GM19324 (cell line): ENCODE measurements around the gene PARL.
A peak's percentile ranks its signal among the peaks of the same experiment; 100 is the strongest.

Experiments
- ATAC-seq: cut with Tn5 transposase; IDR thresholded peaks from one replicate; pipeline ENCODE4 v1.9.1; 2021; ENCODE audit warnings: mild to moderate bottlenecking, moderate library complexity; ENCODE audit not compliant: unreplicated experiment, low FRiP score

The PARL gene

DNA sequence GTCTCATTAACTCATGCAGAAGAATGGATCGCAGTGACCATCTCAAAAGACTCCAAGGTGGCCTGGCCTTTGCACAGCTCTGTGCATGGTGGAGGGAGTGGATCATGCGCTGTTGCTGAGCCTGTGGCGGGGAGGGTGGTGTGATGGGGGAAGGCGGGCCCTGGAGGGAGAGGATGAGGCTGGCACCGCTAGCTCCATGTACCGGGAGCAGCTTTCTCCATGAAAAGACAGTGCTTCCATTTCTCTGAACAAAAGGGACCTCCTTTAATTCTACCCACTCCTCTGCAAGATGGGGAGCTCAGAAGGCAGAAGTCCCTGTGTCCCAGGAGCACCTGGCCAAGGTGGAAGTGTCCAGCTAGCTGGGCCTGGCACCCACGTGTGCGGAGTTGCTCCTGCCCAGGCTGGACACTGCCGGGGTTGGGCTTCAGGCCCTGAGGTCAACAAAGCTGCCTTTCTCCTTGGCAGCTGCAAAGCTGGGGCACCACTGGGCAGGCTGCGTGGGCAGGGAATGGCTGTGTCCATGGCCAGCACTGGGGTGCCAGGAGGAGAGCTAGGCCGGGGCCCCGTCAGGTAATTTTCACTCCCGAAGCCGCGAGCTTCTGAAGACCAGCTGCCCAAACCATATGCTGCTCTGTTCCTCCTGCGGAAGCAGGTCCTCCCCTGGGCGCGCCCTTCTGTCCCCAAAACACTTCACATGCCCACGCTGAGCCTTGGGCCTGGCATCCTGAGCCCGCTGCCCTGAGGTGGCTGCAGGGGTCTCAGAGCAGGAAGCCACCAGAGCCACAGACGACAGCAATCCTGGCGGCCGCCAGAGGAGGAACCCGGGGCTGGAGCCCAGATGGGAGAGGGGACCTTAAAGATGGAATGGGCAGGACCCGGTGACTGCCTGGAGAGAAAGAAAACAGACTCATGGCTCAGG is 65.7 kb downstream of the PARL start:
- no peak for ATAC-seq

DNA sequence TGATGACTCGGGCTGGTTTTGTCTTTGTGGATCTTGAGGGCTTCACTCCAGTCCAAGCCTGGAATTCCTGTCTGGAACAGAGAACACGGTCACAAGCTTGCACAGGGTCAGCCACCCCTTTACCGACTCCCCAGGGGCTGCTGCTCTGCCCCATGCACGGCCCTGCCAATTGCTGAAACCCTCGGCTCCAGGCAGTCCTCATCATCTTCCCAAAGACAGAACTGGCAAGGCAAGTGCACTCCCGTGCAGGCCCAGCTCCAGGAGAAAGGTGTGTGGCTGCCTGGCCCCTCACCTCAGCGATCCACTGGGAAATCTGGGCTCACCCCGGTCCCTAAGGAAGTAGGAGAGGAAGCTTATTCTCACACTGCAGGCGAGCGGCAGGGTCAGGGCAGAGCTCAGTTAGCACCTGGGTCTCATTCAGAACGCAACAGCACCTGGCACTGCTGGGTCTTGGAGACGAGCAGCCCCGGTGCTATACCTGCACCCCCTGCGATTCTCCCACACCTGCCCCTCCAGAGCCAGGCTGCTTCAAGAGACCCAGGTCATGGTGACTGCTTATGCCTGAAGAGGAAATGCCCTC is 66.5 kb downstream of the PARL start:
- ATAC-seq, result no peak

DNA sequence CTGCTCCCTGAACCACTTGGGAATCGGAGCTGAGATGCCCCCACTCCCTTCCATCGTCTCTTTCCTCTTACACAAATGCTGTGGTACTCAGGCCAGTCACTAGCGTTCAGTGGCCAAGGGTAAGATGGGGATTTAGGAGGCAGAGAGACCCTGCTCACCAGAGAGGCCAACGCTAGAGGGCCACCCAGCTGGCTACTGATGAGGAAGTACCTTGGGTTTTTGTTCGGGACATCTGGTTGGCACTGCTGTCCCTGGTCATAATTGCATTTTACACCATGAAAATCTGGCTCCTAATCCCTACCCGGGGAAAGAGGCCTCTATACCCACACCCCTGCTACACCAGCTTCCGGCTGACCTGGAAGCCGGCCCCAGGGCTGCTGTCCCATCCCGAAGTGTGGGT is 67.0 kb downstream of the PARL start:
- ATAC-seq, result no peak

DNA sequence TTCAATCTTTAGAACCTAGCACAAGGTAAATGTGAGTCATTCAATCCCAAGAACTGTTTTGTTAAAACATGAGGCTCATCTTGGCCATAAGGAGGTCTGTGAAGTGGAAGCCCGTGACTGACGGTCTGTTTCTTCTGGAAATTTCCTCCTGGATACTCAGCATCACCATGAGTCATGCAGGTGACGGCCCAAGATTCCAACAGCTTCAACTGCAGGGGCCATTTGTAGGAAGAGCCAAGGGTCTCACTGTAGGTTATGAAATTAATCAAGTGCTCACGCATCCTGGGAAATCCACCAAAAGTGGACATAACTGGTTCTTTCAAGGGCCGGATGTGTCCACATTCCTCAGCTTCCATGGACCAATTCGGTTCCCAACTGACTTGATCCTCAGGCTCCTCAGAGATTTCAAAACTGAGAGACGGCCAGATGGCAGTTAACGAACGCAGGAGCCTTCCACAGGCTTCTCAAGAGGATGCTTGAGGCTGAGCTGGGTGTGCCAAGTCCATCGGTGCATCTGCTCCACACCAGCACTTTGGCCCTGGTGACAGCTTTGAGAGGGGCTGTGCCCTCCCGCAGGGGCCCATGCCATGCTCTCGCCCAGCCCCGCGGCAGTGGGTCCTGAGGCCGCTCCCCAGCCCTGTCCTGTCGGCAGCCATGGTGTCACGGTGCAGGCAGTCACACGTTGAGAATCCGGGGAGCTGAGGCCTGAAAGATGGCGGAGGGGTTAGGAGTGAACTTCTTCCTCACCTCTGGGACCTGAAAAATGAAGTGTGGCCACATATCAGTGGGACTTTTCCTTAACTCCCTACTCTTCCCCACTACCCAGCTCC is 67.8 kb downstream of the PARL start:
- no peak for ATAC-seq

DNA sequence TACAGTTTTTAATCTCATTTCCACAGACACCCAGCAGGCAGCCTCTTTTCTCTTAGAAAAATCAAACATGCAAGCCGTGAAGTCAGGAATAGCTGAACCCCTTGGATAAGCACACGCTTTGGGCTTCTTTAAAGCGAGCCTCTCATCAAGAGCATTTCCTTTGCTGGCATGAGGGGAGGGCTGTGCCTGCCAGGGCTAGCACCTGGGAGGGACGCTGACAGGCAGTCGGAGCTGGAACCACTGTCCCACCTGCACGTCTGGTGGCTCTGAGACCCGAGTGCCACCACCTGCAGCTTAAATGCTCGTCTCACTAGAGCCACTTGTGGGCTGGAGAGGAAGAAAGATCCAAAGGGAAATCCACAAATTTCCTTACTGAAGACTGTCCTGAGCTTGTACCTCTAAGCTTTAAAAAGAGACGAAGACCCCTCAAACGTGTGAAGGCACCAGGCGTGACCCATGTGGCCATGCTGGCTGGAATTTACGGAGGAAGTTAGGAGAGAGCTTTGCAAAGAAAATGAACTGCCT is 68.7 kb downstream of the PARL start:
- peak; percentile 25 for ATAC-seq

DNA sequence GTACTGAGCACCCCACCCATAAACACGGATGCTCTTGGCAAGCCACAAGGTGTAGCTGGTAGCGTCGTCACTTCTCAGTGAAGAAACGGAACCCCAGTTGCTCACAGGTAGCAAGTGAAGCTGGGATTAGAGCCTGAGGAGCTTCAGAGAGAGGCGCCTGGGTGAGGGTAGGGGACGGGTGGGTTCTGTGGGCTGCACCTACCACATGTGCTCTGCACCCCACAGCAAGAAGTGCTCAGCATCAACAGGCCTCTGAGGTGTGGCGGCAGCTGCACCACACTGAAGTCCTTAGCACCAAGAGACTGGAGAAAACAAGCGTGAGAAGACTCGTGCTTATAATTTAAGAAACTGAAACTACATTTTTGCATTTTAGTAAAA is 69.1 kb downstream of the PARL start:
- ATAC-seq, result peak; percentile 62

DNA sequence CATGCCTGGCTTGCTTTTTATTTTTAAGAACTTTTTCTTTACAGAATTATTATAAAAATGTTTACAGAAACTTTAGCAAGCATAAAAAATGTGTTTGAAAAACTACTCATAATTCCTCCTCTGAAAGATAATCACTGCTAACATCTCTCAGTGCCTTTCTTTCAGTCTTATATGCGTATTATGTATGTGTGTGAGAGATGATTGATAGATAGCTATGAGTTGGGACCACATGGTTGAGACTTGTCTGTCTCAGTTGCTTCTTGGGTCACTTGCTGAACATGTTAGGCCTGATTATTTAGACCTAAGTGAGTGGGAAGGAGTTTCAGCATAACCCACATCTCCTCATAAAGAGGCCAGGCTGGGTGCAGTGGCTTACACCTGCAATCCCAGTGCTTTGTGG is 70.4 kb downstream of the PARL start:
- no peak for ATAC-seq

DNA sequence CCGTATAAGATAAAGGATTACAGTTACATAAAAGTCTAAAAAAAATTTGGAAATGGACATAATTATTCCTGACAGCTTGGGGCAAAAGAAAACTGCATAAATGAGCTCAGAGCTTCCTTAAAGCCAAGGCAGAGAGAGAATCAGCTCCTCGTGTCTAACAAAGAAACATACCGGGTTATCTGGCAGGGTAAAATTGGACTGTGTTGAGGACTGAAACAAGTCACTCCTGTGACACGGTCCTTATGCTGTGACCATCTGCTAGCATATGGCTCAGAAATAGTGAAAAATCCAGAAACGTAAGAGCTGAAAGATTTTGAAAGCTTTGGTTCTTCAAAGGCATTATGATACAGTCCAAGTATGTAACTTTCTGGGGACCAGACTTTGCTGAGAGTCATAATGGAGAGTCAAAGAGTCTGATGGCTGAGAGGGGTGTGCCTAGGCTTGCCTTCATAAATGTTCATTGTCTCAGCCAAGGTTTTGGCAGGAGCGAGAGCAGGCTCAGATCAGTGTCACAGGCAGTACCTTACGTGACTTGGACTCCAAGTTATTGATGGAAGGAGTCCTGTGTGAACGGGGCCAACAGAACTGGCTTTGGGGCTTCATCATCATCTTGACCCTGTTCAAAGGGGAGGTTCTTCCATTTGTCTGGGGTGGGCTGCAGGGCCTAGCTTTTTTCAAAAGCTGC is 71.8 kb downstream of the PARL start:
- no peak for ATAC-seq

DNA sequence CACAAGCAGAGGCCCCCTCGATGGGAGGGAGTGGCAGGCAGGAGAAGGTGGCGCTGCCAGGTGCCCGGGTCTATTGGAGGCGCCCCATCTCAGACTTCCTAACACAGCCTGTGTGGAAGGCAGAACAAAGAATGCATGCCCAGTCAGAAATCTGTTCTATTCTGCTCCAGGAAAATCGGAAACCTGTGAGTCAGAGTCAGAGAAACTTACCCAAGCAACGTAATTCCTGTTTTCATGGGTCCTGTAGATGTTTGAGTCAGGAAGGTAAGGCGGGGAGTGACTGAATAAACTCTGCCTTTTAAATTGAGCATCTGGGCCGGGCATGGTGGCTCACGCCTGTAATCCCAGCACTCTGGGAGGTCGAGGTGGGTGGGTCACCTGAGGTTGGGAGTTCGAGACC is 73.0 kb downstream of the PARL start:
- no peak for ATAC-seq

DNA sequence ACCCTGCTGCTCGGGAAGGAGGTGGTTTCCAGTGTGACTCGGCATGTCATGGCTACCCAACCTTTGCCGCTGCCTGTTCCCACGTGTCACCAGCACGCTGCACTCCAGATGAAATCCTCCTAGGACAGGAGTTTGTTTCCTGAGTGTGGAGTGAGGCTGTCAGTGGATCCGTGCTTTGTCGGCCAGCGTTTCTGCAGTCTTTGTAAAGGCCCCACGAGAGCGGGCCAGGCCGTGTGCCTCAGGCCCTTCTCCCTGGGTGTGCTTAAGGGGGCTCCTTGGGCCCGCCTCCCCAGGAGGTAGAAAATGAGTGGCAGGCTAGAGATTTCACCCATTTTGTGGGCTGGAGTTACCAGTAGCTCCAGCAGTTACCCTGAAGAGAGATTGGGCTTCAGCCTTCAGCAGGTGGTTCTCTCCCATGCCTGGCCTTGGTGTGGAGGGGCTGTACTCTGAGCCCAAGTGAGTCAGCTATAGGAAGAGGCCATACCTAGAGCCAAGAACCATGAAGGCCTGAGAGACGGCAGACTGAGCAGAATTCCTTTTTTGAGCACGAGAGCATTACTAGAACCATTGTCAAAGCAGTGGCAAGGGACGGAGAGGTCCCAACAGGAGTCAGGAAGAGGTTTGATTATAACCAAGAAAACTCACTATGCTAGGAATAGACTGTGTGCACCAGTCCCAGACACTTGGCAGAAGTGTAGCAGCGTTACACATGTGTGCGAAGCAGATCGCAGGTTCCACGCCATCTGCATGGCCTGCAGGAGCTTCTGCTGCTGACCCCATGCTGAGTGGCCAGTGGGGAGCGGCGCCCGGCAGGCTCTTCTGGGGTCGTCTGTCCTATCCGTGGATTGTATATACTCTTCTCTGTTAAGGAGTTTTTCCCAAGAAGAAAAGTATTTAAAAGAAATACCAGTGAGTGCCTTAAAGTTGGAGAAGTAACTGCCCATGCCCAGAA is 73.8 kb downstream of the PARL start:
- no peak for ATAC-seq

DNA sequence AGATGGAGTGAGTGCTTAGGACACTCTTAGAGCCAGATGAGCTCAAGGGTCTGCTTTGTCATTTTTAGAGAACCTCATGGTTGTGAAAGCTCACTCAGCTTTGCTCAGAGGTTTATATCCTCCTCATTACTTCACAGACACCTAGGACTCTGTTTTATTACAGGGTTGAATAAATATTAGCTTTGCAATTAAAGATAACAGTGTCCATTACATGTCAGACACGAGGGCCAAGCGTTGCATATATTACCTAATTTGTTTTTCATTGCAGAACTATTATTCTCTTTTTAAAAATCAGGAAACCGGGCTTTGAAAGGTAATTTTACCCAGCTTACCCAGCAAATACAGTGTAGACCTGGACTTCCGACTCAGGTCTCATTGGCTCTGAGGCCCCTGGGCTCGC is 75.4 kb downstream of the PARL start:
- no peak for ATAC-seq

DNA sequence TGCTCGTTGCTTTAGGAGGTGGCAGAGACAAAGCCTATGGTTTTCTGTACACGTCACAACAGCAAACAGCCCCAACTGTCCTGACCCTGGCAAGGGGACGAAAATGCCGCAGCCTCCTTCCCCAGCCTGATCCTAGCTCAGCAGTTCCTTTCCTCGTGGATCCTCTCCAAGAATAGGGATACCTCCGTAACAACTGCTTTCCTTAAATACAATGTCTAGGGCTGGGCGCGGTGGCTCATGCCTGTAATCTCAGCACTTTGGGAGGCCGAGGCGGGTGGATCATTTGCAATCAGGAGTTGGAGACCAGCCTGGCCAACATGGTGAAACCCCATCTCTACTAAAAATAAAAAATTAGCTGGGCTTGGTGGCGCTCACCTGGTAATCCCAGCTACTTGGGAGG is 76.3 kb downstream of the PARL start:
- no peak for ATAC-seq

DNA sequence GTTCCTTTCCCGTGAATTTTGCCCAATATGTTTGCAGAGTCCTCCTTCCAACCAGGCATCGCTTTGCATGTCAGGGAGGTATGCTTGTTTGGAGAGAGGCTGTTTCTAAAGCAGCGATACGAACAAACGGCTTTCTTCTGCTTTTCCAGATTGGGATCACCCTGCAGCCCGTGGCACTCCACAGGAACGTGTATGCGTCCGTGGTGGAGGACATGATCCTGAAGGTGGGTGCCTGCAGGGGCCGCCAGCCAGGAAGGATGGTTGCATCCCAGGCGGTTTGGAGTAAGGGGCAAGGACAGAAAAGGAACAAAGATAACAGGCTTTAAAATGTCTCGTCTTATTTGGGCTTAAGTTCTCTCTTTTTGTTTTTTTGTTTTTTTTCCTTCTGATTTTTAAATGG is 76.8 kb downstream of the PARL start:
- no peak for ATAC-seq

DNA sequence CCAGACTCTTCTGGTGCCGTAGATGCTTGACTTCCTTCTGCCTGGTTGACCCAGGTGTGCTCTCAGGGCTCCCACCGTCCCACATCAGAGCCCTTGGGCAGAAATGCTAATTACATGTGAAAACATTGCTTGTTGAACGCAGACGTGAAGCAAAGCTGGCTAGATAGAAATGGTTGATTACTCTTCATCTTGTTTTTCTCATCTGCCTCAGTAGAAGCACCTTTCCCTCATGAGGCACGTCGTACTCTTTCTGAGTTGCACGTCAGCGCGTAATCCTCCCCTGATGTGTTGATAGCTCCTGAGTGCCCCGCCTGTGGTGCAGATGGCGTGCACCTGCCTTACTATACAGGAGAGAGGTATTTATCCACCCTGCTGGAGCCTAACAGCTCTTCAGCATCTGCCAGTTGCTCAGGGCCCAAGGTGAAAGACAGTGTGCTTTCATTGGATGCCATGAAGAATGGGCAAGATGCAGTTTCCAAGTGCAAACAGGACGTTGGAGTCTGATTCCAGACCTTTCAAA is 77.4 kb downstream of the PARL start:
- no peak for ATAC-seq

DNA sequence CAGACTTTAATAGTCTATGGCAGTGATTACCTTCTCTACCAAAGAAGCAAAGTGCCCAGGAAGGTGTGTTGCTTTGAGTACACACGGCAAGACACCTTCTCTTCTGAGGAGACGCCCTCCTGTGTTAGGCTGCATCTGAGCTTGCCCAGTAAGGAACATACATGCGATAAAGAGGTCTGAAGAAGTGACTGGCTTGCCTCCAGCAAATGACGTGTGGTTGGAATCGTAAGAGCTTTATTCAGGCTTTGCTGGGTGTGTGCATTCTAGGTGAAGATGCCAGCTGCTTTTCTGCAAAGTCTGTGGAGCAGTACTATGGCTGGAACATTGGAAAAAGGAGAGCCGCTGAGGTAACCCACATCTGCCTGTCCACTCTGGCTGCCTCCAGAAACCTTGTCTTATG is 81.7 kb downstream of the PARL start:
- ATAC-seq, result no peak

DNA sequence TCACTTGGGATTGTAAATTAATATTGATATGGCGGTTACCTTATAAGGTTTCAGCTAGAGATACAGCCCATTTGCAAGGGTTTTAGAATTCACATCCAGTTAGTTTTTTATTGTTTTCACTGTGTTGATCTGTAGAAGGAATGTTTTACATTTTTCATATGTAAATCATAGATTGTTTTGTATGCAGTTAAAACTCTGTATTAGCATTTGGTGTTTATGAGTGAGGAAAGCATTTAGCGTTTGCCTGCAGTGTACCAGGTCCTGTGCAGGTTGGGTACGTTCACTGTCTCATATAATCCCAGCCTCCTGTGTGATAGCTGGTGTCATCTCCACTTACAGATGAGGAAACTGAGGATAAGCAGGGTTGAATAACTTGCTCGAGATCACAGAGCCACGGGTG is 83.1 kb downstream of the PARL start:
- ATAC-seq, result no peak

DNA sequence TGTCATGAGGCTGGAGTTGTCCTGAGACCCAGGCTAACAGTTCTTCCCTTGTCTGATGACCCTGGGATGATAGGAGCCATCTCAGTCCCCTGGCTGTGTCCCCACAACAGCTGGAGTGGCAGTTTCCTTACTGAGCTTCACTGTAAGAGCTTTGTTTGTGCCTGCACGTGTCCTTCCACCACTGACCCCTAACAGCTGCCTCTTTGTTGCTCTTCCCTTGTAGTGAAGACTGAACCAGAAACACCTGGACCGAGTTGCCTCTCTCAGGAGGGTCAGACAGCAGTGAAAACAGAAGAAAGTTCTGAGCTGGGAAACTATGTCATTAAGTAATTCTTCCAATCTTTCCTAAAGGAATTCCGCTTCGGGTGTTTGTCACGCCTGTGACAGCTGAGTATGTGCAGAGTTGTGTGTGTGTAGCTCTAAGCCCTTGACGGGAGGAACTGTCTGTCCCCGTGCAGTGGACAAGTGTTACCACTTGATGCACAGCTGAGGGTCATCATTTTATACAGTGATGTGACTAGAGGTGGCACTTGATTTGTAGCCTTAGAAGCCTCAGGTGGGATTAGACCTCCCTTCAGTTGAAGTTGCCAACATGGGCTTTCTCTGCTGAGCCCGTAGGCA is 84.3 kb downstream of the PARL start:
- ATAC-seq, result no peak

DNA sequence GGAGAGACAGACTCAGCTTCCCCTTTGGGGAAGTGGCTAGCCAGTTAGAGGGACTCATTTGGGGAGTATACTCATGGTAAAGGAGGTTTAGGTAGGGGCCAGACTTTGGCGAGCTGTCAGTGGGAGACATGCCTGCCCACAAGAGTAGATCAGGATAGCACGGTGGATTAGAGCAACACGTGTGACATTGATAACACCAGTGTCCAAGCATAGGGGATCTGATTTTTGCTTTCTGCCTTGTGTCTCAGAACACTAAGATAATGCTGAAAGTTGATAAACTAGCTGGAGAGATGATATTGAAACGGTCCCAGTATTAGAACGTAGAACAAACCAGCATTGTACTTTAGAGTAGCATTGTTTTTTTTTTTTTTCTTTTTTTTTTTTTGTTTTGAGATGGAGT is 85.2 kb downstream of the PARL start:
- no peak for ATAC-seq

DNA sequence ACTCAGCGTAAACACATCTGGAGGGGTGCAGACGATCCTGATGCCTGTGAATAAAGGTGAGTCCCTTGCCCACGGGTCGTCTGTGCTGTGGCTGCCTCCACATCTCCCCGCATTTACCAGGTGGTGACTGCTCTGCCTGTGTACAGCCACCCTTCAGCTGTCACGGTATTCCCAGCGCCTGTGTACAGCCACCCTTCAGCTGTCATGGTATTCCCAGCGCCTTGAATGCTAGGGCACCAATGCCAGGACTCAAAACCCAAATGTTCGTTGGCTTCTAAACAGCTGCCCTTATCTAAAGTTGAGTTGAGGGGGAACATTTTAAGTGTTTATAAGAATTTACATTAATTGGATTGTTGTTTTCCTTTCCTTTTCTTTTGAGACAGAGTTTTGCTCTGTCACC is 86.7 kb downstream of the PARL start:
- no peak for ATAC-seq
